Testis (tissue), 3 donors: ENCODE measurements around the gene RNF19B. TPM values are rescaled to one million over a fixed set of nuclear protein-coding genes. Genes with fewer than 3 reads are reported as not detected.
A peak's percentile ranks its signal among the peaks of the same experiment; 100 is the strongest.

Experiments
- DNase-seq: peaks from one replicate; pipeline ENCODE4 v3.0.0-alpha.2; 2019
- H3K27ac ChIP-seq, 2 donors: fragments of 200-600 bp; sonication (generic); one replicate each; pipeline ENCODE4 v1.5.1; 2019
- H3K27me3 ChIP-seq: fragments of 200-600 bp; sonication (generic); one replicate; pipeline ENCODE4 v1.5.1; 2019
- H3K36me3 ChIP-seq: fragments of 200-600 bp; sonication (generic); one replicate; pipeline ENCODE4 v1.5.1; 2017; ENCODE audit warnings: low read depth; ENCODE audit errors: missing control alignments
- H3K4me1 ChIP-seq: fragments of 200-600 bp; sonication (generic); one replicate; pipeline ENCODE4 v1.5.1; 2019
- H3K4me3 ChIP-seq, 2 donors: fragments of 200-600 bp; sonication (generic); one replicate each; pipeline ENCODE4 v1.5.1; 2017 to 2019
- H3K9me3 ChIP-seq: fragments of 200-600 bp; sonication (generic); one replicate; pipeline ENCODE4 v1.5.1; 2017
- POLR2A ChIP-seq: fragments of 450-650 bp; IDR thresholded peaks from one replicate; pipeline ENCODE4 v1.6.1; 2017; ENCODE audit warnings: antibody characterized with exemption, mild to moderate bottlenecking, moderate library complexity
- WGBS, 2 donors: methylation state at CpG; one replicate each; pipeline ENCODE4 v1.1.5; 2018; 5-methylcytosine and 5-hydroxymethylcytosine counted together
- intact Hi-C: fragments of 100-400 bp; cut with DNase I; formaldehyde crosslinking; loops from one replicate; pipeline ENCODE4 v1.15.1; 2023; ENCODE audit warnings: low total_unique reads
- polyA plus RNA-seq: library from polyadenylated mRNA; stranded (reverse); fragments of 350-450 nt; fragmentation: Illumina TruSeq; extraction: RNeasy Lipid Tissue Mini Kit (QIAGEN cat#74804); gene quantifications from one replicate; pipeline ENCODE4 v1.2.3, GENCODE V29; 2014; ENCODE audit warnings: low read depth, low replicate concordance; ENCODE audit not compliant: insufficient read depth
- total RNA-seq, 2 donors: library from RNA; depleted of rRNA; stranded (reverse); fragments of >200 nt; gene quantifications; one replicate each; pipeline ENCODE4 v1.2.3, GENCODE V29; 2016
- TF ChIP-seq, protein P1 (sequence below), 3 experiments: fragments of 450-650 bp in 2 of 3; fragments of 200-600 bp in 1 of 3; sonication (generic) in 1 of 3; IDR thresholded peaks; one replicate each; pipeline ENCODE4 v1.5.1; 2016 to 2019; ENCODE audit warnings: antibody characterized with exemption in 3 of 3, mild to moderate bottlenecking in 2 of 3, moderate library complexity in 1 of 3

Gene RNF19B
- total and polyA plus RNA-seq, 3 donors from 2014 or later = 140 to 225 (median 141) TPM

DNA sequence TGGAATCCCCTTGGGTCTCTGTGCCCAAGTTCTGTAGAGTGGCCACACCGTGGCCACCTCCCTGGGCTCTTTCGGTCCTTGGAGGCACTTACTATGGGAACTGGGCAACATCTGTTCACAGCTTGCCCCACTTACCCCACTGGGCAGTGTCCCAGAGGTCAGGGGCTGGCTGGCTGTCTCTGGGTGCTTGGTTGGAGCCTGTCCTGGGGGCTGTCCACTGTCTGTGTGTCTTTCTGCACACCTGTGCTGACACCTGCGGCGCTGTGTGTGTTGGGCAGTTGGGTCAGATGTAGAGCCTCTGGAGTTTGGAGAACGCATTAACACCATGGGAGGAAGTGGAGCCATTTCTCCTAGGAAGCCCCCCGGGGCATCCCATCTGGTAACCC lies 62.1 kb downstream of the RNF19B start:
- no peak for DNase-seq
- no peak for TF ChIP-seq POLR2A
- no peaks in the 10 kb centered on the region for H3K27me3 ChIP-seq
- 77% methylated on average over 6 of the region's 6 CpGs for WGBS, 2 donors
- no peak overlapping the region for H3K27ac ChIP-seq
- no peaks in the 10 kb centered on the region for H3K9me3 ChIP-seq
- intact Hi-C loops = no loop called here
- no peak overlapping the region for H3K4me3 ChIP-seq
- peaks cover 4% of the 10 kb centered on the region for H3K4me1 ChIP-seq
- no peaks in the 10 kb centered on the region for H3K36me3 ChIP-seq

DNA sequence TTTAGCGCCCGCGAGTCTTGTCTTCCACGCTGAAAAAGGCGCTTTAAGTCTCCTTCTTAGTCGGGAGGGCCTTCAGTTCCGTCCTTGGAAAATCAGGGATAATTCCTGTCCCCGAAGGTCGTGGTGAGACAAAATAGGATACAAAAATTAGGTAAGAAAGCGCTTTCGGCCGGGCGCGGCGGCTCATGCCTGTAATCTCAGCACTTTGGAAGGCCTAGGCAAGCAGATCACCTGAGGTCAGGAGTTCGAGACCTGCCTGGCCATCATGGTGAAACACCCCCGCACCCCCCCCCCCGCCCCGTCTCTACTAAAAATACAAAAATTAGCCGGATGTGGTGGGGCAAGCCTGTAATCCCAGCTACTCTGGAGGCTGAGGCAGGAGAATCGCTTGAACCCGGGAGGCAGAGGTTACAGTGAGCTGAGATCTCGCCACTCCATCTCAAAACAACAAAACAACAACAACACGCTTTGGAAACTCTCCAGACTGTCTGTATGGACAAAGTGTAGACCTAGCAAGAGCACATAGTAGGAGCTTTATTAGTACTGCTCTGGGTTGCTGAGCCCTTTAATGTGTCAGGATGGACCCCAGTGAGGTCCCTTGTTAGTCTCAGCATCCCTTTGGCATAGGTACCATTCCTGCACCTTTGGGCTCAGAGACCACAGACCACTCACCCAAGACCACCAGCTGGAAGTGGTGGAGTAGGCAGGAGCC lies 62.6 kb downstream of the RNF19B start:
- intact Hi-C loops = no loop called here
- no peaks in the 10 kb centered on the region for H3K36me3 ChIP-seq
- TF ChIP-seq, protein P1, sequence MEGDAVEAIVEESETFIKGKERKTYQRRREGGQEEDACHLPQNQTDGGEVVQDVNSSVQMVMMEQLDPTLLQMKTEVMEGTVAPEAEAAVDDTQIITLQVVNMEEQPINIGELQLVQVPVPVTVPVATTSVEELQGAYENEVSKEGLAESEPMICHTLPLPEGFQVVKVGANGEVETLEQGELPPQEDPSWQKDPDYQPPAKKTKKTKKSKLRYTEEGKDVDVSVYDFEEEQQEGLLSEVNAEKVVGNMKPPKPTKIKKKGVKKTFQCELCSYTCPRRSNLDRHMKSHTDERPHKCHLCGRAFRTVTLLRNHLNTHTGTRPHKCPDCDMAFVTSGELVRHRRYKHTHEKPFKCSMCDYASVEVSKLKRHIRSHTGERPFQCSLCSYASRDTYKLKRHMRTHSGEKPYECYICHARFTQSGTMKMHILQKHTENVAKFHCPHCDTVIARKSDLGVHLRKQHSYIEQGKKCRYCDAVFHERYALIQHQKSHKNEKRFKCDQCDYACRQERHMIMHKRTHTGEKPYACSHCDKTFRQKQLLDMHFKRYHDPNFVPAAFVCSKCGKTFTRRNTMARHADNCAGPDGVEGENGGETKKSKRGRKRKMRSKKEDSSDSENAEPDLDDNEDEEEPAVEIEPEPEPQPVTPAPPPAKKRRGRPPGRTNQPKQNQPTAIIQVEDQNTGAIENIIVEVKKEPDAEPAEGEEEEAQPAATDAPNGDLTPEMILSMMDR (IDR thresholded peaks at IDR 0.05) = no peak
- no peak for TF ChIP-seq POLR2A
- peaks cover 4% of the 10 kb centered on the region for H3K4me1 ChIP-seq
- no peak for DNase-seq
- WGBS, 2 donors = 25 to 33% methylated on average over 12 to 24 of the region's 24 CpGs
- H3K9me3 ChIP-seq = no peaks in the 10 kb centered on the region
- H3K27me3 ChIP-seq = no peaks in the 10 kb centered on the region
- no peak overlapping the region for H3K27ac ChIP-seq
- H3K4me3 ChIP-seq = peak overlapping the region; percentile 59 to 62

DNA sequence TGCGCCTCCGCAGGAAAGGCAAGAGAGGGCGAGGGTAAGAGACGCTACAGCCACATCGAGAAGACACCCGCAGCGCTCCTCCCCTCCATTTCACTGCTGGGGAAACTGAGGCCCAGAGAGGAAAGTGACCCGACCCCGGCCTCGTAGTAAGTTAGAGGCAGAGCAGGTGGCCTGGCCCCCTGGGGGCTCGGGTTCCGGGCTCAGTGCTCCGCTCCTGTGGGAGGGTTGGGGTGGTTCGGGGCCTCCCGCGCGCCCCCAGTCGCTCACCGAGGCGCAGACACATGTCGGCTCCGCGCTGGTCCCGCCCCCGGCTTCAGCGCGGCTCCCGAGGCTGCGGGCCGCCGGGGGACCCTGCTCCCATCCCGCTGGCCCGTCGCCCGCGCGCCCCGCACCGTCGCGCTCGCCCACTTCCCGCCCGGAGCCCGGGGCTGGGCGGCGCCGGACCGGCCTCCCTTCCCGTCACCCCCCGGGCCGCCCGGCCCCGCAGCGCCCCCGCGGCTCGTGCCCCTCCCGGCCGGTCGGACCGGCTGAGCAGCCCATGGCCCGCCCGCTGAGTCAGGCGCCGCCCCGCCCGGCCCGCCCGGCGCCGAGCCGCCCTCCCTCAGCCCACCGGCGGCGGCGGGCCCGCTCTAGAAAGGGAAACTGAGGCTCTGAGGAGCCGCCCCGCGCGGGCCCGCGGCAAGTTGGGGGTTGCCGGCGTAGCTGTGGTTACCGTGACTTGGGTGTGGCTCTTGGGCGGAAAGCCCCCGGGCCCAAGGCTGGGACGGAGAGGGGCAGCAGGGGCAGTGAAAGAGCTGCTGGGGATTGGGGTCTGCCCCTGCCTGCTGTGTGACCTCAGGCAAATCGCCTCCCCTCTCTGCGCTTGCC lies 63.4 kb downstream of the RNF19B start, which contains the start of gene TMEM54:
TSS of gene TMEM54 (minus strand) at position 434 of the 867 bp plus-strand sequence. CDS start at position 283, 151 bp downstream.
- 0 to 20% methylated on average over 2 to 43 of the region's 92 CpGs for WGBS, 2 donors
- DNase-seq = peak; percentile 42
- Histone ChIP-seq H3K4me3 (peak within 1 kb of the TSS; percentile 59 to 64), H3K4me1 (peaks cover 4% of the 10 kb centered on the region), H3K27ac (peak within 1 kb of the TSS in 1 of 2 donors; percentile 18), H3K36me3 (no peaks in the 10 kb centered on the region), H3K27me3 (no peaks in the 10 kb centered on the region), H3K9me3 (no peaks in the 10 kb centered on the region)
- intact Hi-C loops = no loop called here
- TF ChIP-seq POLR2A = no peak
- TF ChIP-seq, protein P1 (IDR thresholded peaks at IDR 0.05) = no peak

DNA sequence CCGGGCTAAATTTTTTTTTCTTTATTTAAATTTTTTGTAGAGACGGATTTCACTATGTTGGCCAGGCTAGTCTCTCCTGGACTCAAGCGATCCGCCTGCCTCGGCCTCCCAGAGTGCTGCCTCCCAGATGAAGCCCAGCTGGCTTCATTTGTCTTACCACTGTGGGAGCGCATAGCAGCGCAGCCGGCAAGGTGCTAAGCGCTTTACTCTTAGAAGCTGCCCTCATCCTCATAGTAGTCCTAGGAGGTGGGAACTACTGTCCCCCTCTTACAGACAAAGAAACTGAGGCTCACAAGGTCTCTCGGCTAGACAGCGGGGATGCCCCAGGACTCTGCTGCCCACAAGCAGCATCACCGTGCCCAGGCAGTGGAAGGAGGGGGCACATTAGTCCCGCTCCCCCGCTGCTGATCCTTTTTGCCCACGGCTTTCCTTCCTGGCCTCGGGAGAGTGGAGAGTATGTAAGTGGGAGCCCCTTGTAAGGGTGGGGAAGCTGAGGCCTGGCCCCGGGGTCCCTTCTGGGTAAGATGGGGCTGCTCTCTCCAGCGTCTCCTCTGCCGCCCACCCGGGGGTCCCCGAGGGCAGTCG lies 64.1 kb downstream of the RNF19B start:
- no peaks in the 10 kb centered on the region for H3K9me3 ChIP-seq
- DNase-seq = no peak
- H3K4me1 ChIP-seq = peaks cover 4% of the 10 kb centered on the region
- TF ChIP-seq, protein P1 (IDR thresholded peaks at IDR 0.05) = no peak
- TF ChIP-seq POLR2A = no peak
- 32 to 54% methylated on average over 12 to 21 of the region's 22 CpGs for WGBS, 2 donors
- H3K4me3 ChIP-seq = peak overlapping the region; percentile 59 to 64
- intact Hi-C loops = no loop called here
- H3K27ac ChIP-seq = peak overlapping the region in 1 of 2 donors; percentile 18
- no peaks in the 10 kb centered on the region for H3K36me3 ChIP-seq
- no peaks in the 10 kb centered on the region for H3K27me3 ChIP-seq
